Peyer's patch (tissue), 4 donors: ENCODE data around the gene RENBP.

ENCODE experiments used
- POLR2A ChIP-seq, 2 donors: fragments of 450-650 bp; IDR thresholded peaks; one replicate each; pipeline ENCODE4 v1.5.1; 2017; ENCODE audit warnings: antibody characterized with exemption in 2 of 2, mild to moderate bottlenecking in 2 of 2, moderate library complexity in 2 of 2
- TF ChIP-seq, protein P1 (sequence below), 6 experiments: fragments of 450-650 bp in 4 of 6; fragments of 200-600 bp in 2 of 6; sonication (generic) in 1 of 6; IDR thresholded peaks; one replicate each; pipeline ENCODE4 v1.5.1; 2017 to 2019; ENCODE audit warnings: antibody characterized with exemption in 6 of 6, mild to moderate bottlenecking in 3 of 6, moderate library complexity in 1 of 6

DNA sequence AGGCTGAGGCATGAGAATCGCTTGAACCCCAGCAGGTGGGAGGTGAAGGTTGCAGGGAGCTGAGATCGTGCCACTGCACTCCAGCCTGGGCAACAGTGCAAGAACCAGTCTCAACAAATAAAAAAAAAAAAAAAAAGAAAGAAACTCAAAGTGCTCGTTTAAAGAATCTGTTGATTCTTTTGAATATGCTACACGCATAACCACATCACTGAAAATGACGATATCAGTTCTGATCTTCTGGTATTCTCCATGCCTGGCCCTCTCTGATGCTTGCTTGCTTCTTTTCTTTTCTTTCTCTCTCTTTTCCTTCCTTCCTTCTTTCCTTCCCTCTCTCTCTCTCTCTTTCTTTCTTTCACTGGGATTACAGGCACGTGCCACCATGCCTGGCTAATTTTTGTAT lies 32.6 kb downstream of the RENBP start:
- TF ChIP-seq, protein P1, sequence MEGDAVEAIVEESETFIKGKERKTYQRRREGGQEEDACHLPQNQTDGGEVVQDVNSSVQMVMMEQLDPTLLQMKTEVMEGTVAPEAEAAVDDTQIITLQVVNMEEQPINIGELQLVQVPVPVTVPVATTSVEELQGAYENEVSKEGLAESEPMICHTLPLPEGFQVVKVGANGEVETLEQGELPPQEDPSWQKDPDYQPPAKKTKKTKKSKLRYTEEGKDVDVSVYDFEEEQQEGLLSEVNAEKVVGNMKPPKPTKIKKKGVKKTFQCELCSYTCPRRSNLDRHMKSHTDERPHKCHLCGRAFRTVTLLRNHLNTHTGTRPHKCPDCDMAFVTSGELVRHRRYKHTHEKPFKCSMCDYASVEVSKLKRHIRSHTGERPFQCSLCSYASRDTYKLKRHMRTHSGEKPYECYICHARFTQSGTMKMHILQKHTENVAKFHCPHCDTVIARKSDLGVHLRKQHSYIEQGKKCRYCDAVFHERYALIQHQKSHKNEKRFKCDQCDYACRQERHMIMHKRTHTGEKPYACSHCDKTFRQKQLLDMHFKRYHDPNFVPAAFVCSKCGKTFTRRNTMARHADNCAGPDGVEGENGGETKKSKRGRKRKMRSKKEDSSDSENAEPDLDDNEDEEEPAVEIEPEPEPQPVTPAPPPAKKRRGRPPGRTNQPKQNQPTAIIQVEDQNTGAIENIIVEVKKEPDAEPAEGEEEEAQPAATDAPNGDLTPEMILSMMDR (IDR thresholded peaks at IDR 0.05), result no peak
- TF ChIP-seq POLR2A (IDR thresholded peaks at IDR 0.05), result no peak
